ENCODE measurements around the gene SERGEF.
"Not testable (repeated sequence)": the region's sequence is repeated elsewhere in the genome, so short reads cannot be mapped to it uniquely, and the experiment has no call there.

The SERGEF gene

GRCh38 chr11:18000128-18000527 lies 12.7 kb downstream of the SERGEF start:
- not testable (repeated sequence) for DNase-seq

DNA sequence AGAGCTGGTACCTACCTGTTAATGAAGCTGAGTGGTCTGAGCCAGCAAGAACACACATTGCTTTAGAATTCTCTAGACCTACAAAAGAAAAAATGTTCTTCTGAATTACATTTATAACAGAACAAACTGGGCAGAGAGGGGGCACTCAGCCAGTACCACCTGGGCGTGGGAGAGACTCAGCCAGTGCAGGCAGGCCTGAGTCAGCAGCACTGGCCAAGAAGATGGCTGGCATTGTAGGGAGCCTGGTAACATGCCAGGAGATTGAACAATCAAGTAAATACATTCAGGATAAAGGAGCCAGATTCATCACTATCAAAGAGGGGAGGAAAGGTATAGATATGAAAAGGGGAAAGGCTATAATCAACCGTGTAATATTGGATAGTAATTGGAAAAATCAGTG lies 19.9 kb downstream of the SERGEF start:
- no peak for DNase-seq

GRCh38 chr11:17991783-17992433 lies 20.9 kb downstream of the SERGEF start:
- DNase-seq, result peak; percentile 38

DNA sequence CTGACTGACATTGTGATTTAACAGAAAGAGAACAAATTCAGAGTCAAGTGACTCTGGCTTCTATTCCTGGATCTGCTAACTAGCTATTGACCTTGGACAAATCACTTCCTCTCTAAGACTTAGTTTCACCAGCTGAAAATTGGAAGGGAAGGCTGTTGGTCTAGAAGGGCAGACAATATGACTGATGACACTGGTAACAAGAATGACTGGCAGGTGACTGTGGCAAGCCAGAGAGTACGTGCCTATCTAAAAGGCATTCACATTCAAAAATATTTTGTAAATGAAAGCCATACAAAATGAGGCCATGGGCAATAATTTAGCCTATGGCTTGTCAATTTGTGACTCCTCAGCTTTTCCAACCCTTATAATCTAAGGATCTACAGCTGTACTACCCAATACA lies 23.5 kb downstream of the SERGEF start:
- no peak for DNase-seq

DNA sequence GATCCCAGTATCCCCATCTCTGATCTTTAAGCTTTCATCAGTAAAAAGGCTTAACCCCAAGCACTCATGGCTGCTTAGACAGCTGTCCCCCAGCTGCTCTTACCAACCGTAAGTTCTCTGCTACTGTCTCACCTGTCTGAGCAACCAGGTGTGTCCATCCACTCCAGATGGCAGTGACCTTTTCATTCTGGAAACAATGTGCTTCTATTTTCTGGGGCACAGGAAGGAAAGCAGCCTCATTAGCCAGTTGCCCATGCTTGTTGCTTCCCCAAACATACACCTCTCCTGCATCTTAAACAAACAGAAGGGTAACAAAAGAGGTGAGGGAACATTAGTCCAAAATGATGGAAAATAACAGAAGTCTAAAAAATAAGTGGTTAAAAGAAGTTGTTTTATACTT lies 24.4 kb downstream of the SERGEF start:
- peak; percentile 51 for DNase-seq

- DNase-seq, result no peak
Measured at GRCh38 chr11:17987826-17988225, 25.0 kb downstream of the SERGEF start.

DNA sequence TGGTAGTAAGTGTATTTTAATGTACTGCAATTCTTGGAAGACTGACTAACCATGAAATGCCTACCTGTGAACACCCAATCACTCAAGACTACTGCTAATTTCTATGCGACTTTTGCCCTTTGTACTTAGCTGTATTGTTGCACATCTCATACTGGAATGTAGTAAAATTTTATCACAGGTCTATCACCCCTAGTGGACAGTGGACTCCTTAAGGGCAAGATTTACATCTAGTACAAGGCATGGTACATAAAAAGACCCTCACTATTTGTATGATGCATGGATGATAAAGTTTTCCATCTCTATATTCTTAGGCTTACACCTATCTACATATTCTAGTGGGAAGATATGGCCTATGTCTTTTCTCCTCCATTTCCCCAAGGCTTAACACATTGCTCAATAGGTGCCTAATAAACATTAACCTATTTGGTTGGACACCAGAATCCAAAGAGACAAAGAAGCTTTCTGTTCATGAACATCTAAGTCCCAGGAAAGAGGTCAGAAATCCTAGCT lies 26.1 kb downstream of the SERGEF start:
- DNase-seq, result no peak

DNA sequence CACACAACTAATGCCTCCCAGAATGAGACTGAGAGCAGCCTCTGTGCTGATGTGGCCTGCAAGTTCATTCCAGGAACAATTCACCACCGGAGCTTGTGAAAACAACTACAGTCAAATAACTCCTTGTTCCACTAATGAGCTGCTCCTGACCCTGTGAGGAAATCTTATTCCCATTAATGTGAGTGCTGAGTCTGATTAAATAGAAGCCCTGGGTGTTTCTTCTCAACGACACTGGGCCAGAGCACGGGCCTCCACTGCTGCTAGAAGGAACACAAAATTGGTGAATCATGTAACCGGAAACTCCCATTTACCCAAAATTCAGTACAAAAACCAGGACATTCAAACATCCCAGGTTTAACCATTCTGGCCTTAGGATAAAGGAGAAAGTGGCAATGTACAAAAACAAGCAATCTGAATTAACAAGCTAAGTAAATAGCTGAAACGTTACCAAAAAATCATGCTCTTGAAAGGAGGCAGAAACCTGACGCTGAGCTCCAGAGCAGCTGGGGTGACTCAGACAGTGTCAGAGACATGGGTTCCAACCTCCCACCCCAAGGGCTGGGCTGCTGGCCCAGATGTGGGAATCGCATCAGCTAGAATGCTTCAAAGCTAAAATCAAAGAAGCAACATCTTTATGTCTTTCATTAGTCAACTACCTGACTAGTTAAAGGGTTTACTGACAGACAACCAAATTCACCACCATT lies 26.7 kb downstream of the SERGEF start:
- no peak for DNase-seq

DNA sequence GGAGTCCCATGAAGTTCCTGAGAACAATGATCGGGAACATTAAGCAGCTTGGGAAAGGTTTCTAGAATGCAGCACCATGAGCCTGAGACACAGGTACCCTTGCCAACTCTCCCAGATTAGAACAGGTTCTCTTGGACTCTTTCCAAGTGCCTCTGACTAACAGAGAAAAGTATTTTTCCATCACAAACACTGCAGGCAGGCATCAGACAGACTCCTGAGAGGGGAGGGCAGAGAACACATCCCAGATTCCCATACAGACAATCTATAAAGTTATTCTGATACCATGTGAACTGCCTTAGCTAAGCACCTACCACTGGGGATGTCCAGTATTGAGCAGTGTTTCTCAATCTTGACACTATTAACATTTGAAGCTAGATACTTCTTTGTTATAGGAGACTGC lies 27.3 kb downstream of the SERGEF start:
- DNase-seq, result no peak

DNA sequence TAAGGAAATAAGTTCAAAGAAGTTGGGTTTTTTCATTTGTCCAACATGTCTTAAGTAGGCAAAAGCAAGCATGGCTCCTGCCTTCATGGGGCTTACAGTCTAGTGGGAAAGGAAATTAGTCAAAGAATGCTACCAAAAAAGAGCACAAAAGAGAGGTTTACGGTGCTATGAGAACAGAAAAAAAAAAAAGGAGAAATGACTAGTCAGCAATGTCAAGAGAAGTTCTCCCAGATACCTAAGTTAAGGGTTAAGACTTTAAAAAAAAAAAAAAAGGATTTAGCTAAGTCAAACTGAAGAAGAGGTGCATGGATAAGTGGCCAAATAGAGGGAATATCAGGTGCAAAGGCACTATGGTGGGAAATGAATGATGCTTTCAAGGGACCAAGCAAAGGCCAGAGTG lies 29.3 kb downstream of the SERGEF start:
- DNase-seq, result no peak

GRCh38 chr11:17979770-17980371 lies 33.0 kb downstream of the SERGEF start:
- peak; percentile 26 for DNase-seq

DNA sequence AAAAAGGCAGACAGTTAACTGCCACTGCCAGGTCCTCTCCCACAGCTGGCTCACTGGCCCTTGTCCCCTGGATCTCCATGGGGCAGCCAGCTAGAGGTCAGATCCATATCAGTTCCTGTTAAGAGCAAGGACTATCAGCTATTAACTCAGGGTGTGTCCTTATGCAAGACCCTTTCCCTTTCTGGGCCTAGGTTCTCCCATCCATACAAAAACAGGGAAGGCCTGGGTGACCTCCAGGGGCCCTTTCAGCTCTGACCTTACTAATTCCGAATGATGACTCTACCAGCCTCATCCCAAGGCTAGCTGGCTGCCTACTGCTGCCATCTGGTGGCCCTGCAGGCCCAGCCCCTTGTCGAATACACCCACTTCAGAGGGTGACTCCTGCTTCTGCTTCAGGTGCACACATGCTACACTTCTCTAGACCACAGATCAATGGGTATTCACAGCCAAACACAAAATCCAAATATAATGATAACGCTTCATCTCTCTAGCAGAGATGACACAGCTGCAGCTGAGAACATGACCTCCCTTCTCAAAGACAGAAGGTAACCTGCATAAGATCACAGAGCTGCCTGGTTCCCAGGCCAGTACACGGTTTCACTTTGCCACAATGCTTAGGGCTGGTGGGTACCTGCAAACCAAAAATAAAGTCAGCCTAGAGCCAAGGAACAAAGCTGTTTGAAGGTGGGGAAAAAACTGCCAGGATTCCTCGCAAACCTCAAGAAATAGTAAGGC lies 34.1 kb downstream of the SERGEF start:
- DNase-seq, result peak; percentile 29

DNA sequence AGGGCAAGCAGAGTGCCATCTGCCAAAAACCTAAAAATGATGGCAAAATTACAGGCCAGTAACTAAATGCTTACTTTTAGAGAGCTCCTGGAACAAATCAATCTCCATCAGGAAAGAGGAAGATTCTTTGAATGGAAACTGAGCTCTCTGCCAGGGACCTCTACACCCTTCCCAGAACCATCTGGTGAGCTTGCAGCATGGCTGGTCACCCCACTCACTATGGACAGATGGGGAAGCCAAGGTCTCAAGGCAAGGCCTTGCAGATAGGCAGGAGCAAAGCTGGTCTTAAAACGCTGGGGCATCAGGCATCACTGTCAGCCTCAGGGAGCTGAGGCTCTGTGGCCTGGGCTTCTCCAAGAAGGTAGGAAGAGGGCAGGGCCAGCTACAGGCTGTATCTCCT lies 36.2 kb downstream of the SERGEF start:
- no peak for DNase-seq

DNA sequence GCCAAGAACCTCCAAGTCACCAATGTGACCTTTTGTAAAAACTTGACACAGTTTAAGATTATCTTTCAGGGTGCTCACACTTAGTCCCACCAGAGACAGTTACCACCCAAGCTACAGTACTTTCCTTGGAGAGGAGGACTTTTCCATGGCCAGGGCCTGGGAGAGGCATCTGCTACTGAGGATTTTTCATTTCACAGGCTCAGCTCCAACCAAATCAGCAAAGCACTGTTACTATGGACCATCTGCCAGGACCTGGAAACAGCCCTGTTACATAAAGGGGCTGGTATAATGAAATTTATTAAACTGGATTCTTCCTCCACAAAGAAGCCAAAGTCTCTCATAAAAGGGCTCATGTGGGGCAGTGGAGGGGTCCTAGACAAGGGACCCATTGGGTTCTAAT lies 38.6 kb downstream of the SERGEF start:
- DNase-seq, result no peak

DNA sequence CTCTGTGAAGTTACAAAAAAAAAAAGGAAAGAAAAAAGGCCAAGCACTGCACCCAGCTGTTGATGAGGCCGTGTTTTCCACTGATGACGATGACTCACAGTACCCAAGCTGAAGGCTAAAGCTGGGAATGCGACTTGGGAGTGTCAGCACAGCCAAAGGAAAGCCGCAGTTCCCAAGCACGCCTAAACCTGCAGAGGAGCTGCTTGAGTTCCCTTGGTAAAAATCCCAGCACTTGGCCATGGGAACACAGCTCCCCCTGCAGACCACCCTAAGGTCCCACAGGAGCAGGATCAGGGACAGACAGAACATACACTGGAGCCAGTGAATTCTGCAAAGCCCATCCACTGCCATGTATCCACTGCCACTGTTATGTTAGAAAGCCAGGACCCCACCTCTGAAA lies 39.9 kb downstream of the SERGEF start:
- DNase-seq, result no peak

DNA sequence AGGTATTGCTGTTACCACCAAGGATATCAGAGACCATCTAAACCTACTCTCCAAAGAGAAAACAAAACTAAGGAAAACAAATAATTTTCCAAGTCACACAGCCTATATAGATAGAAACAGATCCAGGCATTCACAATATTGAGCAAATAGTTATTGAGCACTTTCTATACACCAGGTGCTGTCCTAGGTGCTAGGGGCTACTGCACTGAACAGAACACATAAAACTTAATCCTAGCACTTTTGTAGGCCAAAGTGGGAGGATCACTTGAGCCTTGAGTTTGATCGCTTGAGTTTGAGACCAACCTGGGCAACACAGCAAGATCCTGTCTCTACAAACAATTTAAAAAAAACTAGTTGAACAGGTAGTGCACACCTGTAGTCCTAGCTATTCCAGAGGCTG lies 44.6 kb downstream of the SERGEF start:
- DNase-seq, result no peak

GRCh38 chr11:17967661-17968060 lies 45.2 kb downstream of the SERGEF start:
- DNase-seq, result no peak

DNA sequence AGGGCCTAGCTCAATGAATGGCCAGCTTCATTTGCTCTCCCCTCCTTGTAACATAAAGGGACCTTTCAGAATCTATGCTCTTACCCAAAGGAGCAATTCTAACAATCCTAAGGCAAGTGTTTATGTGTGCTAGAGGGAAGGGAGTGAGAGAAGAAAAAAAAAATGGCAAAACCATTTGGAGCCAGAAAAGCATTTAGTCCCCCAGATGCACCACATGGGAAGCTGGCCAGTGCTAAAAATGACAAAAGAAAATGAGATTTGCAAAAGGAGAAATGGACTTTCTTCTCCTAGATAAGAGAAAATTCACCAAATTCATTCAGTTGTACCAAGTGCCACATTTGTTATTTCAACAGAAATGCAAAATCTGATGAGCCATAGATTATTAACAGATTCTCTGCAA lies 52.8 kb downstream of the SERGEF start:
- no peak for DNase-seq

DNA sequence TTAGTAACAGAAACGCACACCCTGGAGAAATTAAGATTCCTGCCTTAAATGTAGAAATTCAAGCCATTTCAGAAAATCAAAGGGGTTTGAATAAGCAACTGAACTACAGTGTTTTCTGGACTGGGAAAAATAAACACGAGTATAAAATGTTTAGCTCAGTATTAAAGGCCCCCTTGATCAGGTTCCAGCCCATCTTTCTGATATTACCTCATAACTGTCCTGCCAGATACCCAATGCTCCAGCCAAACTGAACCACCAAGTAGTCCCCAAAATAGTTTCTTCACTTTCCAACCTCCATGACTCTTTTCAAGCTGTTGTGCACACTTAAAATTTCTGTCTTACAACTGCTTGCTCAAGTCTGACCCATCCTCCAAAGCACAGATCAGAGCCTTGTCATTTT lies 54.4 kb downstream of the SERGEF start:
- DNase-seq, result no peak

GRCh38 chr11:17954395-17955252 lies 58.2 kb downstream of the SERGEF start:
- no peak for DNase-seq

DNA sequence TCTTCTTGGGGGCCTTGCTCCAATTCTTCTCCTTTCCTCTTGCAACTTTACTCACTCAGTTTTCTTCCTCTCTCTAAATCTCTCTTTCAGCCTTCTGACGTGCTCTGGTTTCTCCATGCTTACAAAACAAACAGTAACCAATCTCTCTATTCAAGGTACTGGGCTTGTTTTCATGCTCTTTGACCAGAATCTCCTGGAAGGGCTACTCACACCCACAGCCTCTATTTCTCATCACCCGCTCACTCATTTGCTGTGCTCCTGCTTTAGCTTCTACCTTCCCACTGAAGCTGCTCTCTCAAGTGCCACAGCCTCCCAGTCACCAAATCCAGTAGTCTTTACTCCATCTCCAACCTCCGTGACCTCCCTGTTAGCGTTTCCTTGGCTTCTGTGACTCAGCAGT lies 60.4 kb downstream of the SERGEF start:
- DNase-seq, result no peak

- no peak for DNase-seq
Measured at GRCh38 chr11:17951685-17952388, 61.0 kb downstream of the SERGEF start.

All from NCI-H1092 (cell line).